Immature natural killer cell (primary cell): Measurements from ENCODE around the gene HPN. TPM values are rescaled to one million over a fixed set of nuclear protein-coding genes. Genes with fewer than 3 reads are reported as not detected.

Source experiments
- DNase-seq, 3 donors: peaks; one replicate each; pipeline ENCODE4 v3.0.0; 2022; ENCODE audit warnings: mixed read lengths in 1 of 3
- H3K27ac Mint-ChIP-seq, 6 donors: one replicate each; pipeline ENCODE4 v1.8.0; 2020; ENCODE audit warnings: mixed read lengths in 6 of 6, mild to moderate bottlenecking in 5 of 6, inconsistent platforms in 4 of 6, moderate library complexity in 3 of 6
- H3K27me3 Mint-ChIP-seq, 3 donors: one replicate each; pipeline ENCODE4 v1.8.0; 2020 to 2021; ENCODE audit warnings: low read depth in 3 of 3, mild to moderate bottlenecking in 3 of 3, mixed read lengths in 3 of 3, moderate library complexity in 3 of 3, inconsistent platforms in 1 of 3
- H3K36me3 Mint-ChIP-seq, 3 donors: one replicate each; pipeline ENCODE4 v1.8.0; 2020; ENCODE audit warnings: mixed read lengths in 3 of 3, inconsistent platforms in 2 of 3, mild to moderate bottlenecking in 2 of 3
- H3K4me1 Mint-ChIP-seq, 2 donors: one replicate each; pipeline ENCODE4 v1.8.0; 2020; ENCODE audit warnings: inconsistent platforms in 2 of 2, mild to moderate bottlenecking in 2 of 2, mixed read lengths in 2 of 2, moderate library complexity in 1 of 2
- H3K4me3 Mint-ChIP-seq, 5 donors: one replicate each; pipeline ENCODE4 v1.8.0; 2020; ENCODE audit warnings: mild to moderate bottlenecking in 5 of 5, mixed read lengths in 5 of 5, inconsistent platforms in 3 of 5, moderate library complexity in 3 of 5
- H3K9me3 Mint-ChIP-seq, 6 donors: one replicate each; pipeline ENCODE4 v1.8.0; 2020; ENCODE audit warnings: mild to moderate bottlenecking in 6 of 6, mixed read lengths in 6 of 6, inconsistent platforms in 4 of 6, moderate library complexity in 3 of 6
- polyA plus RNA-seq, 3 donors: library from polyadenylated mRNA; unstranded; fragments of 300-500 nt; fragmentation: Illumina TruSeq; gene quantifications; one replicate each; pipeline ENCODE4 v1.2.3, GENCODE V29; 2021

HPN gene
- polyA plus RNA-seq, 3 donors from 2014 or later: not detected

- peaks cover 4 to 10% (median 9%) of the 10 kb centered on the region in 3 donors for H3K27me3 Mint-ChIP-seq
- H3K9me3 Mint-ChIP-seq: no peaks in the 10 kb centered on the region
- no peak overlapping the region for H3K27ac Mint-ChIP-seq
- H3K36me3 Mint-ChIP-seq: no peaks in the 10 kb centered on the region
- DNase-seq: no peak
- H3K4me3 Mint-ChIP-seq: no peak overlapping the region
- peaks cover 4 to 6% of the 10 kb centered on the region in 2 donors for H3K4me1 Mint-ChIP-seq
Observed at GRCh38 chr19:35110974-35111373, 69.5 kb downstream of the HPN start.

- Mint-ChIP-seq H3K9me3 (no peaks in the 10 kb centered on the region), H3K4me3 (no peak overlapping the region), H3K4me1 (peaks cover 4 to 6% of the 10 kb centered on the region in 2 donors), H3K27ac (no peak overlapping the region), H3K27me3 (peaks cover 4 to 13% (median 9%) of the 10 kb centered on the region in 3 donors), H3K36me3 (no peaks in the 10 kb centered on the region)
- DNase-seq: no peak
Observed at GRCh38 chr19:35112995-35113688, 71.6 kb downstream of the HPN start.

- Mint-ChIP-seq H3K4me3 (no peak overlapping the region), H3K27me3 (peaks cover 4 to 13% (median 5%) of the 10 kb centered on the region in 3 donors), H3K27ac (no peak overlapping the region), H3K36me3 (no peaks in the 10 kb centered on the region), H3K4me1 (peaks cover 4 to 6% of the 10 kb centered on the region in 2 donors), H3K9me3 (no peaks in the 10 kb centered on the region)
- DNase-seq: peak; percentile 60 to 62 (median 61)
Observed at GRCh38 chr19:35114353-35115176, 73.0 kb downstream of the HPN start.

DNA sequence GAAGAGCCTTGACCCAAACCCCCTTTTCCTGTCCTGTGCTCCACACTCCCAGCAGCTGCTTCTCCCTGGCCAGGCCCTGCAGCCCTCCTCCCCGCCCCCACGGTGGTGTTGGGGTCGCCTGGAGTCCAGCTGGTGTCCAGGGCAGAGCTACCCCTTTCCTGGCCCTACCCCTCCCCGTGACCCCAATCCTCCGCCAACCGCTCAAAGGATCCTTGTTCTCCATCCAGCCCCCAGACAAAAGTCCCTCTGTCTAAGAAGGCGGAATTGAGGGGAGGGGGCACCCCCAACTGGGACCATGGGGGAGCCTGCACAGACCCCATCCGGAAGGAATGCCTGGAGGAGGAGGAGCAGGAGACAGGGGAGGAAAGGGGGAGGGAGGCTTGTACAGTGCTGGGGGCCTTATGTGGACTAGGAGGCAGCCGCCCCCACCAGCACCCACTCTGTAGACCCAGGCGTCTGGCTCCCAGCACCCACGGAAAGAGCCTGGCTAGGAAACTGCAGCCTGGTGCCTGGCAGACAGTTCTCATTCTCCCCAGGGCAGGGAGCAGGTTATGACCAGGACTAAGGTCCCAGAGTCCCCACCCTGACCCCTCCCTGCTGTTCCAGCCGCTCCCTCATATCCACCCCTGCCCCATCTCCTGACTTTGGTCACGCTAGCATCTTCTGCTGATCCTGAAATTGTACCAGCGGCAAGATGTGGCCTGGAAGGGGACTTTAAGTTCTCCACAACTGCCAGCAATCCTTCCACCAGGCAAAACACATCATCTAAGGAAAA is 73.8 kb downstream of the HPN start, which contains the start of gene FXYD3:
TSS of gene FXYD3 (plus strand) at position 647 of the 775 bp plus-strand sequence. CDS start 3,554 bp downstream, outside the sequence.
- H3K9me3 Mint-ChIP-seq: no peaks in the 10 kb centered on the region
- no peak within 1 kb of the TSS for H3K27ac Mint-ChIP-seq
- H3K27me3 Mint-ChIP-seq: peaks cover 4 to 13% (median 5%) of the 10 kb centered on the region in 3 donors
- H3K4me3 Mint-ChIP-seq: no peak within 1 kb of the TSS
- no peak for DNase-seq
- no peaks in the 10 kb centered on the region for H3K36me3 Mint-ChIP-seq
- peaks cover 4 to 6% of the 10 kb centered on the region in 2 donors for H3K4me1 Mint-ChIP-seq

Other genes with a start within 250 kb of the HPN start
- gene ZNF30, start 114.8 kb upstream of the HPN start, polyA plus RNA-seq: 1 to 10 TPM; 3.7 to 6.2 (median 4.7) TPM
- 10 to 100 TPM in 2 of 3 donors, 1 to 10 TPM in 1; 8.4 to 17.2 (median 10.6) TPM for gene ZNF792, start 77.5 kb upstream of the HPN start, polyA plus RNA-seq
- gene GRAMD1A, start 41.4 kb upstream of the HPN start, polyA plus RNA-seq: 10 to 100 TPM in 1 of 3 donors, 1 to 10 TPM in 2; 6.7 to 19.1 (median 7.8) TPM
- under 1 TPM; 0.27 to 0.83 (median 0.58) TPM for gene SCN1B, start 11.3 kb upstream of the HPN start, polyA plus RNA-seq
- gene FXYD3, start 74.1 kb downstream of the HPN start, polyA plus RNA-seq: not detected
- gene LGI4, start 93.3 kb downstream of the HPN start, polyA plus RNA-seq: not detected
- gene FXYD1, start 97.1 kb downstream of the HPN start, polyA plus RNA-seq: under 1 TPM in 2 of 3 donors, not detected in 1; 0.53 to 0.83 TPM
- gene FXYD7, start 101.5 kb downstream of the HPN start, polyA plus RNA-seq: 1 to 10 TPM; 2.1 to 4.1 (median 2.5) TPM
- 100 to 1,000 TPM; 262 to 427 (median 346) TPM for gene FXYD5, start 113.0 kb downstream of the HPN start, polyA plus RNA-seq
- gene FAM187B, start 187.0 kb downstream of the HPN start, polyA plus RNA-seq: not detected
- 10 to 100 TPM in 2 of 3 donors, 1 to 10 TPM in 1; 5.3 to 14.2 (median 11.8) TPM for gene LSR, start 207.3 kb downstream of the HPN start, polyA plus RNA-seq
- 10 to 100 TPM in 1 of 3 donors, 1 to 10 TPM in 1, under 1 TPM in 1; 0.29 to 10.4 (median 7.6) TPM for gene USF2, start 227.2 kb downstream of the HPN start, polyA plus RNA-seq
- gene HAMP, start 240.8 kb downstream of the HPN start, polyA plus RNA-seq: 1 to 10 TPM in 1 of 3 donors, not detected in 2; 1.1 TPM